ENCODE data around the gene LUC7L3. TPM values are rescaled to one million over a fixed set of nuclear protein-coding genes. Genes with fewer than 3 reads are reported as not detected.
A peak's percentile ranks its signal among the peaks of the same experiment; 100 is the strongest.

Gene LUC7L3
- total RNA-seq, 2 donors from 2014 or later = 49.4 to 66.9 TPM

- intact Hi-C loops (cut with DNase I) = no loop called here
- no peak for DNase-seq
- ATAC-seq = no peak
Measured at GRCh38 chr17:50728881-50729765, 9.7 kb downstream of the LUC7L3 start.

- intact Hi-C loops (cut with DNase I) = no loop called here
- DNase-seq (no peak), ATAC-seq (peak in 1 of 2 donors; percentile 11)
Measured at GRCh38 chr17:50731575-50732460, 12.4 kb downstream of the LUC7L3 start.

GRCh38 chr17:50735287-50735686, 15.9 kb downstream of the LUC7L3 start:
- ATAC-seq (no peak), DNase-seq (no peak)
- intact Hi-C loops (cut with DNase I) = no loop called here

GRCh38 chr17:50737118-50737698, 17.8 kb downstream of the LUC7L3 start:
- ATAC-seq (peak in 1 of 2 donors; percentile 46), DNase-seq (no peak)
- intact Hi-C loops (cut with DNase I) = no loop called here

- ATAC-seq (no peak), DNase-seq (no peak)
- intact Hi-C loops (cut with DNase I) = no loop called here
Measured at GRCh38 chr17:50739098-50739497, 19.7 kb downstream of the LUC7L3 start.

- no peak for ATAC-seq
- DNase-seq = no peak
- intact Hi-C loops (cut with DNase I) = no loop called here
Measured at GRCh38 chr17:50745631-50746030, 26.2 kb downstream of the LUC7L3 start.

- intact Hi-C loops (cut with DNase I) = no loop called here
- ATAC-seq (peak in 1 of 2 donors; percentile 44), DNase-seq (no peak)
Measured at GRCh38 chr17:50749245-50749644, 29.8 kb downstream of the LUC7L3 start.

- intact Hi-C loops (cut with DNase I) = no loop called here
- ATAC-seq = no peak
- DNase-seq = no peak
Measured at GRCh38 chr17:50754521-50754920, 35.1 kb downstream of the LUC7L3 start.

- intact Hi-C loops (cut with DNase I) = no loop called here
- DNase-seq (no peak), ATAC-seq (no peak)
Measured at GRCh38 chr17:50758524-50758923, 39.1 kb downstream of the LUC7L3 start.

- ATAC-seq = peak; percentile 24 to 35
- intact Hi-C loops (cut with DNase I) = no loop called here
Measured at GRCh38 chr17:50758989-50759544, 39.7 kb downstream of the LUC7L3 start.

GRCh38 chr17:50762177-50762576, 42.8 kb downstream of the LUC7L3 start:
- intact Hi-C loops (cut with DNase I) = no loop called here
- DNase-seq = no peak
- ATAC-seq = no peak

More at GRCh38 chr17:50758989-50759544, 39.7 kb downstream of the LUC7L3 start:
- no peak for DNase-seq

GRCh38 chr17:50763716-50764475, 44.5 kb downstream of the LUC7L3 start:
- intact Hi-C loops (cut with DNase I) = no loop called here
- no peak for ATAC-seq
- no peak for DNase-seq

- DNase-seq = no peak
Measured at GRCh38 chr17:50764734-50765149, 45.3 kb downstream of the LUC7L3 start.

GRCh38 chr17:50765454-50766221, 46.2 kb downstream of the LUC7L3 start:
- ATAC-seq = peak; percentile 52 to 71
- no peak for DNase-seq
- intact Hi-C loops (cut with DNase I) = no loop called here

More at GRCh38 chr17:50764734-50765149, 45.3 kb downstream of the LUC7L3 start:
- intact Hi-C loops (cut with DNase I) = no loop called here
- no peak for ATAC-seq

- no peak for ATAC-seq
- intact Hi-C loops (cut with DNase I) = no loop called here
- DNase-seq = no peak
Measured at GRCh38 chr17:50766222-50767023, 47.0 kb downstream of the LUC7L3 start.

GRCh38 chr17:50767030-50767429, 47.6 kb downstream of the LUC7L3 start:
- intact Hi-C loops (cut with DNase I) = no loop called here
- DNase-seq = no peak
- no peak for ATAC-seq

GRCh38 chr17:50767446-50767845, 48.0 kb downstream of the LUC7L3 start, which contains the start of gene ANKRD40CL:
TSS of gene ANKRD40CL (minus strand) at chr17:50767518. CDS start at chr17:50766913, 605 bp downstream.
- DNase-seq = no peak
- intact Hi-C loops (cut with DNase I) = no loop called here
- no peak for ATAC-seq

Data from left cardiac atrium (tissue), 4 donors.